Measurements from ENCODE around the gene CFAP61.

DNA sequence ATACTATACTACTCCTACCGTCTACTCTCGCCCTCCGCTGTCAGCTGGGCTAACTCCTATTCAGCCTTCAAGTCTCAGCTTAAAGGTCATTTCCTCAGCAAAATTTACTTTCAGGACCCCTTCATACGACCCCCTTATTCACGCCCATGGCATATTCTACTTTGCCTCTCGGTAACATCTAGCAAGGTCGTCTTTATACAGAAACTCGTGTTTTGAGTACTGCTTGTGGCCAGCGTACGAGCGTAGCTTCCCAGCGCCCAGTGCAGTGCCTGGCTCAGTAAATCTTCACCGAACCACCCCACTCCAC is 612 bp upstream of the CFAP61 start:
- TF ChIP-seq, protein P1, sequence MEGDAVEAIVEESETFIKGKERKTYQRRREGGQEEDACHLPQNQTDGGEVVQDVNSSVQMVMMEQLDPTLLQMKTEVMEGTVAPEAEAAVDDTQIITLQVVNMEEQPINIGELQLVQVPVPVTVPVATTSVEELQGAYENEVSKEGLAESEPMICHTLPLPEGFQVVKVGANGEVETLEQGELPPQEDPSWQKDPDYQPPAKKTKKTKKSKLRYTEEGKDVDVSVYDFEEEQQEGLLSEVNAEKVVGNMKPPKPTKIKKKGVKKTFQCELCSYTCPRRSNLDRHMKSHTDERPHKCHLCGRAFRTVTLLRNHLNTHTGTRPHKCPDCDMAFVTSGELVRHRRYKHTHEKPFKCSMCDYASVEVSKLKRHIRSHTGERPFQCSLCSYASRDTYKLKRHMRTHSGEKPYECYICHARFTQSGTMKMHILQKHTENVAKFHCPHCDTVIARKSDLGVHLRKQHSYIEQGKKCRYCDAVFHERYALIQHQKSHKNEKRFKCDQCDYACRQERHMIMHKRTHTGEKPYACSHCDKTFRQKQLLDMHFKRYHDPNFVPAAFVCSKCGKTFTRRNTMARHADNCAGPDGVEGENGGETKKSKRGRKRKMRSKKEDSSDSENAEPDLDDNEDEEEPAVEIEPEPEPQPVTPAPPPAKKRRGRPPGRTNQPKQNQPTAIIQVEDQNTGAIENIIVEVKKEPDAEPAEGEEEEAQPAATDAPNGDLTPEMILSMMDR (IDR thresholded peaks at IDR 0.05) = no peak
- no peak for TF ChIP-seq POLR2A (IDR thresholded peaks at IDR 0.05)

All from thyroid gland (tissue), 4 donors.